Measurements from ENCODE around the gene CLDN5. TPM values are rescaled to one million over a fixed set of nuclear protein-coding genes. Genes with fewer than 3 reads are reported as not detected.

CLDN5 gene
- total and polyA plus RNA-seq, 2 experiments from 2014 or later: 2.0 to 3.2 TPM

DNA sequence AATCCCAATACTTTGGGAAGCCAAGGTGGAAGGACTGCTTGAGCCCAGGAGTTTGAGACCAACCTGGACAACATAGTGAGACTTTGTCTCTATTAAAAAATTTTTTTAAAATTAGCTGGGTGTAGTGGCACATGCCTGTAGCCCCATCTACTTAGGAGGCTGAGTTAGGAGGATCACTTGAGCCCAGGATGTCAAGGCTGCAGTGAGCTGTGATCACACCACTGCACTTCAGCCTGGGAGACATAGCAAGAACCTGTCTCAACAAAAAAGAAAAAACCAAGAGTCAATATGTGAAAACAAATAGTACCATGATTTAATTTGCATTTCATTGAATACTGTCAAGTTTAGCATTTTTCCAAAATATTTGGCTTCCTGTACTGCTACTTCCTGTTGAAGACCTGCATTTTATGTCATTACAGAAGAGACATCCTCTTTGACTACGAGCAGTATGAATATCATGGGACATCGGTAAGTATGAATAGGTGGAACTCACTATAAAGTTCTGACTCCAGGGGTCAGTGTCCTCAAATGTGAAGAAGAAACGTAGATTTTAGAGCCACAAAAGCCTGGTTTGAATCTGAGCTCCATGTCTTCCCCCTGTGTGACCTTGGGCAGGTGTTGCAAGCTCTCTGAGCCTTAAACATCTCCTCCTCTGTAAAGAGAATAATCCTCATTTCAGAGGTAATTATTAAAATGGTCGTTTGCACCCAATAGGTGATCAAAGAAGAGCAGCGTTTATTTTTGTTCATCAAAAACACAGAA, 28.5 kb downstream of the CLDN5 start:
- Histone ChIP-seq H3K79me2 (replicated peaks; ENCODE audit: insufficient read depth) (peaks cover 3% of the 10 kb centered on the region; the same call in 1 of the 2 replicates), H2AFZ (no peak overlapping the region), H3K27ac (ENCODE audit: low read depth) (no peak overlapping the region), H3K4me1 (ENCODE audit: insufficient read depth) (no peaks in the 10 kb centered on the region), H3K27me3 (ENCODE audit: insufficient read depth) (no peaks in the 10 kb centered on the region), H4K20me1 (replicated peaks; ENCODE audit: insufficient read depth) (peaks cover 3% of the 10 kb centered on the region; the same call in 1 of the 2 replicates), H3K4me3 (no peak overlapping the region), H3K9me2 (ENCODE audit: insufficient read depth) (no peaks in the 10 kb centered on the region), H3F3A (replicated peaks; ENCODE audit: low read depth) (no peaks in the 10 kb centered on the region), H3K36me3 (ENCODE audit: insufficient read depth) (peaks cover 18% of the 10 kb centered on the region; the same call in 1 of the 2 replicates), H3K4me2 (no peak overlapping the region)
- H3K4me1 Mint-ChIP-seq: no peaks in the 10 kb centered on the region
- H3K36me3 Mint-ChIP-seq (ENCODE audit: low read depth): peaks cover 33% of the 10 kb centered on the region
- peaks cover 4% of the 10 kb centered on the region for H3K27me3 Mint-ChIP-seq (ENCODE audit: insufficient read depth, low read depth, poor library complexity)
- DNase-seq (ENCODE audit: low spot score) (peak; percentile 48), ATAC-seq (no peak)
- H3K9me3 Mint-ChIP-seq: no peaks in the 10 kb centered on the region
- H3K4me3 Mint-ChIP-seq: no peak overlapping the region
- no peak overlapping the region for H3K27ac Mint-ChIP-seq
- TF ChIP-seq CREB1 (CRISPR knock-in tag; IDR thresholded peaks at IDR 0.05; ENCODE audit: low read depth): no peak
- TF ChIP-seq, protein P1, sequence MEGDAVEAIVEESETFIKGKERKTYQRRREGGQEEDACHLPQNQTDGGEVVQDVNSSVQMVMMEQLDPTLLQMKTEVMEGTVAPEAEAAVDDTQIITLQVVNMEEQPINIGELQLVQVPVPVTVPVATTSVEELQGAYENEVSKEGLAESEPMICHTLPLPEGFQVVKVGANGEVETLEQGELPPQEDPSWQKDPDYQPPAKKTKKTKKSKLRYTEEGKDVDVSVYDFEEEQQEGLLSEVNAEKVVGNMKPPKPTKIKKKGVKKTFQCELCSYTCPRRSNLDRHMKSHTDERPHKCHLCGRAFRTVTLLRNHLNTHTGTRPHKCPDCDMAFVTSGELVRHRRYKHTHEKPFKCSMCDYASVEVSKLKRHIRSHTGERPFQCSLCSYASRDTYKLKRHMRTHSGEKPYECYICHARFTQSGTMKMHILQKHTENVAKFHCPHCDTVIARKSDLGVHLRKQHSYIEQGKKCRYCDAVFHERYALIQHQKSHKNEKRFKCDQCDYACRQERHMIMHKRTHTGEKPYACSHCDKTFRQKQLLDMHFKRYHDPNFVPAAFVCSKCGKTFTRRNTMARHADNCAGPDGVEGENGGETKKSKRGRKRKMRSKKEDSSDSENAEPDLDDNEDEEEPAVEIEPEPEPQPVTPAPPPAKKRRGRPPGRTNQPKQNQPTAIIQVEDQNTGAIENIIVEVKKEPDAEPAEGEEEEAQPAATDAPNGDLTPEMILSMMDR (conservative IDR thresholded peaks at IDR 0.05; ENCODE audit: low read depth in 2 of 2): peak; percentile 34 to 35

DNA sequence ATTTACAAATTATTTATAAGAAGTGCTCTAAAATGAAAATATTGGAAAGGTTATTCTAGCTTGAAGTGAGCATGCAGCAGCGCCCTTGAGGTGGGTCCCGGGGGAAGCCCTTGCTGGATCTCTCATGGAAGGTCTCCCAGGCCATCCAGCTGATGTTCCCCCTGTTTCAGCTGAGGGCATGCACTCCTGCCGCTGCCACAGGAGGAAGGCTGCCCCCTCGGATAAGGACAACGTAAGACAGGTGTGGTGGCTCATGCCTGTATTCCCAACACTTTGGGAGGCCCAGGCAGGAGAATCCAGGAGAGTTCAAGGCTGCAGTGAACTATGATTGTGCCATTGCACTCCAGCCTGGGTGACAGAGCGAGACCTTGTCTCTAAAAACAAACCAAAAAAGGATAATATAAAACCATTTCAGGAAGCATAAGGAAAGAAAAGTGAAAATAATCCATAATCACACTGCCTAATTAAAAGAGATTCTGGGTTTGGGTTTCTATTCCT, 29.5 kb downstream of the CLDN5 start:
- no peak for ATAC-seq
- Histone ChIP-seq H4K20me1 (replicated peaks; ENCODE audit: insufficient read depth) (peaks cover 3% of the 10 kb centered on the region; the same call in 1 of the 2 replicates), H3K9me2 (ENCODE audit: insufficient read depth) (no peaks in the 10 kb centered on the region), H3K4me3 (no peak overlapping the region), H2AFZ (no peak overlapping the region), H3K27me3 (ENCODE audit: insufficient read depth) (no peaks in the 10 kb centered on the region), H3K36me3 (ENCODE audit: insufficient read depth) (peaks cover 18% of the 10 kb centered on the region; the same call in 1 of the 2 replicates), H3K4me2 (no peak overlapping the region), H3K27ac (ENCODE audit: low read depth) (no peak overlapping the region), H3K79me2 (replicated peaks; ENCODE audit: insufficient read depth) (peaks cover 3% of the 10 kb centered on the region; the same call in 1 of the 2 replicates), H3K4me1 (ENCODE audit: insufficient read depth) (no peaks in the 10 kb centered on the region), H3F3A (replicated peaks; ENCODE audit: low read depth) (no peaks in the 10 kb centered on the region)
- Mint-ChIP-seq H3K27ac (no peak overlapping the region), H3K4me3 (no peak overlapping the region), H3K36me3 (ENCODE audit: low read depth) (peaks cover 35% of the 10 kb centered on the region), H3K27me3 (ENCODE audit: insufficient read depth, low read depth, poor library complexity) (peaks cover 3% of the 10 kb centered on the region), H3K4me1 (no peaks in the 10 kb centered on the region), H3K9me3 (no peaks in the 10 kb centered on the region)
- no peak for DNase-seq (ENCODE audit: low spot score)
- no peak for TF ChIP-seq NANOG (IDR thresholded peaks at IDR 0.05; ENCODE audit: borderline replicate concordance)
- no peak for TF ChIP-seq EZH2 (IDR thresholded peaks at IDR 0.05; ENCODE audit: low read depth, unreplicated experiment)
- no peak for TF ChIP-seq POLR2AphosphoS5 (IDR thresholded peaks at IDR 0.05; ENCODE audit: low read depth)
- TF ChIP-seq CREB1 (CRISPR knock-in tag; IDR thresholded peaks at IDR 0.05; ENCODE audit: low read depth): no peak
- TF ChIP-seq JUNB (IDR thresholded peaks at IDR 0.05; ENCODE audit: unreplicated experiment): no peak
- TF ChIP-seq, protein P2, sequence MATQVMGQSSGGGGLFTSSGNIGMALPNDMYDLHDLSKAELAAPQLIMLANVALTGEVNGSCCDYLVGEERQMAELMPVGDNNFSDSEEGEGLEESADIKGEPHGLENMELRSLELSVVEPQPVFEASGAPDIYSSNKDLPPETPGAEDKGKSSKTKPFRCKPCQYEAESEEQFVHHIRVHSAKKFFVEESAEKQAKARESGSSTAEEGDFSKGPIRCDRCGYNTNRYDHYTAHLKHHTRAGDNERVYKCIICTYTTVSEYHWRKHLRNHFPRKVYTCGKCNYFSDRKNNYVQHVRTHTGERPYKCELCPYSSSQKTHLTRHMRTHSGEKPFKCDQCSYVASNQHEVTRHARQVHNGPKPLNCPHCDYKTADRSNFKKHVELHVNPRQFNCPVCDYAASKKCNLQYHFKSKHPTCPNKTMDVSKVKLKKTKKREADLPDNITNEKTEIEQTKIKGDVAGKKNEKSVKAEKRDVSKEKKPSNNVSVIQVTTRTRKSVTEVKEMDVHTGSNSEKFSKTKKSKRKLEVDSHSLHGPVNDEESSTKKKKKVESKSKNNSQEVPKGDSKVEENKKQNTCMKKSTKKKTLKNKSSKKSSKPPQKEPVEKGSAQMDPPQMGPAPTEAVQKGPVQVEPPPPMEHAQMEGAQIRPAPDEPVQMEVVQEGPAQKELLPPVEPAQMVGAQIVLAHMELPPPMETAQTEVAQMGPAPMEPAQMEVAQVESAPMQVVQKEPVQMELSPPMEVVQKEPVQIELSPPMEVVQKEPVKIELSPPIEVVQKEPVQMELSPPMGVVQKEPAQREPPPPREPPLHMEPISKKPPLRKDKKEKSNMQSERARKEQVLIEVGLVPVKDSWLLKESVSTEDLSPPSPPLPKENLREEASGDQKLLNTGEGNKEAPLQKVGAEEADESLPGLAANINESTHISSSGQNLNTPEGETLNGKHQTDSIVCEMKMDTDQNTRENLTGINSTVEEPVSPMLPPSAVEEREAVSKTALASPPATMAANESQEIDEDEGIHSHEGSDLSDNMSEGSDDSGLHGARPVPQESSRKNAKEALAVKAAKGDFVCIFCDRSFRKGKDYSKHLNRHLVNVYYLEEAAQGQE (IDR thresholded peaks at IDR 0.05; ENCODE audit: unreplicated experiment): no peak
- TF ChIP-seq, protein P3, sequence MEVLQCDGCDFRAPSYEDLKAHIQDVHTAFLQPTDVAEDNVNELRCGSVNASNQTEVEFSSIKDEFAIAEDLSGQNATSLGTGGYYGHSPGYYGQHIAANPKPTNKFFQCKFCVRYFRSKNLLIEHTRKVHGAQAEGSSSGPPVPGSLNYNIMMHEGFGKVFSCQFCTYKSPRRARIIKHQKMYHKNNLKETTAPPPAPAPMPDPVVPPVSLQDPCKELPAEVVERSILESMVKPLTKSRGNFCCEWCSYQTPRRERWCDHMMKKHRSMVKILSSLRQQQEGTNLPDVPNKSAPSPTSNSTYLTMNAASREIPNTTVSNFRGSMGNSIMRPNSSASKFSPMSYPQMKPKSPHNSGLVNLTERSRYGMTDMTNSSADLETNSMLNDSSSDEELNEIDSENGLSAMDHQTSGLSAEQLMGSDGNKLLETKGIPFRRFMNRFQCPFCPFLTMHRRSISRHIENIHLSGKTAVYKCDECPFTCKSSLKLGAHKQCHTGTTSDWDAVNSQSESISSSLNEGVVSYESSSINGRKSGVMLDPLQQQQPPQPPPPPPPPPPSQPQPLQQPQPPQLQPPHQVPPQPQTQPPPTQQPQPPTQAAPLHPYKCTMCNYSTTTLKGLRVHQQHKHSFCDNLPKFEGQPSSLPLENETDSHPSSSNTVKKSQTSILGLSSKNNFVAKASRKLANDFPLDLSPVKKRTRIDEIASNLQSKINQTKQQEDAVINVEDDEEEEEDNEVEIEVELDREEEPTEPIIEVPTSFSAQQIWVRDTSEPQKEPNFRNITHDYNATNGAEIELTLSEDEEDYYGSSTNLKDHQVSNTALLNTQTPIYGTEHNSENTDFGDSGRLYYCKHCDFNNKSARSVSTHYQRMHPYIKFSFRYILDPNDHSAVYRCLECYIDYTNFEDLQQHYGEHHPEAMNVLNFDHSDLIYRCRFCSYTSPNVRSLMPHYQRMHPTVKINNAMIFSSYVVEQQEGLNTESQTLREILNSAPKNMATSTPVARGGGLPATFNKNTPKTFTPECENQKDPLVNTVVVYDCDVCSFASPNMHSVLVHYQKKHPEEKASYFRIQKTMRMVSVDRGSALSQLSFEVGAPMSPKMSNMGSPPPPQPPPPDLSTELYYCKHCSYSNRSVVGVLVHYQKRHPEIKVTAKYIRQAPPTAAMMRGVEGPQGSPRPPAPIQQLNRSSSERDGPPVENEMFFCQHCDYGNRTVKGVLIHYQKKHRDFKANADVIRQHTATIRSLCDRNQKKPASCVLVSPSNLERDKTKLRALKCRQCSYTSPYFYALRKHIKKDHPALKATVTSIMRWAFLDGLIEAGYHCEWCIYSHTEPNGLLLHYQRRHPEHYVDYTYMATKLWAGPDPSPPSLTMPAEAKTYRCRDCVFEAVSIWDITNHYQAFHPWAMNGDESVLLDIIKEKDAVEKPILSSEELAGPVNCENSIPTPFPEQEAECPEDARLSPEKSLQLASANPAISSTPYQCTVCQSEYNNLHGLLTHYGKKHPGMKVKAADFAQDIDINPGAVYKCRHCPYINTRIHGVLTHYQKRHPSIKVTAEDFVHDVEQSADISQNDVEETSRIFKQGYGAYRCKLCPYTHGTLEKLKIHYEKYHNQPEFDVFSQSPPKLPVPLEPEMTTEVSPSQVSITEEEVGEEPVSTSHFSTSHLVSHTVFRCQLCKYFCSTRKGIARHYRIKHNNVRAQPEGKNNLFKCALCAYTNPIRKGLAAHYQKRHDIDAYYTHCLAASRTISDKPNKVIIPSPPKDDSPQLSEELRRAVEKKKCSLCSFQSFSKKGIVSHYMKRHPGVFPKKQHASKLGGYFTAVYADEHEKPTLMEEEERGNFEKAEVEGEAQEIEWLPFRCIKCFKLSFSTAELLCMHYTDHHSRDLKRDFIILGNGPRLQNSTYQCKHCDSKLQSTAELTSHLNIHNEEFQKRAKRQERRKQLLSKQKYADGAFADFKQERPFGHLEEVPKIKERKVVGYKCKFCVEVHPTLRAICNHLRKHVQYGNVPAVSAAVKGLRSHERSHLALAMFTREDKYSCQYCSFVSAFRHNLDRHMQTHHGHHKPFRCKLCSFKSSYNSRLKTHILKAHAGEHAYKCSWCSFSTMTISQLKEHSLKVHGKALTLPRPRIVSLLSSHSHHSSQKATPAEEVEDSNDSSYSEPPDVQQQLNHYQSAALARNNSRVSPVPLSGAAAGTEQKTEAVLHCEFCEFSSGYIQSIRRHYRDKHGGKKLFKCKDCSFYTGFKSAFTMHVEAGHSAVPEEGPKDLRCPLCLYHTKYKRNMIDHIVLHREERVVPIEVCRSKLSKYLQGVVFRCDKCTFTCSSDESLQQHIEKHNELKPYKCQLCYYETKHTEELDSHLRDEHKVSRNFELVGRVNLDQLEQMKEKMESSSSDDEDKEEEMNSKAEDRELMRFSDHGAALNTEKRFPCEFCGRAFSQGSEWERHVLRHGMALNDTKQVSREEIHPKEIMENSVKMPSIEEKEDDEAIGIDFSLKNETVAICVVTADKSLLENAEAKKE (CRISPR knock-in tag; IDR thresholded peaks at IDR 0.05): no peak
- no peak for TF ChIP-seq ZNF331 (CRISPR knock-in tag; IDR thresholded peaks at IDR 0.05; ENCODE audit: low read depth)
